A673 (cell line): ENCODE data around the gene RBBP7. TPM values are rescaled to one million over a fixed set of nuclear protein-coding genes. Genes with fewer than 3 reads are reported as not detected.

ENCODE experiments used
- Bru-seq: library from RNA; stranded (reverse); fragments of 400-500 nt; gene quantifications from one replicate; lab custom pipeline; 2021; lab: Mats Ljungman, UMichigan
- BruChase-seq, 2 experiments: library from RNA; stranded (reverse); fragments of 400-500 nt; gene quantifications; one replicate each; lab custom pipeline; 2021; lab: Mats Ljungman, UMichigan
- BruUV-seq: library from RNA; stranded (reverse); fragments of 400-500 nt; replicated peaks from 2 replicates; lab custom pipeline; 2021; lab: Mats Ljungman, UMichigan
- CTCF ChIA-PET: fragments of 300-600 bp; sonication (Branson Sonifier 250); formaldehyde crosslinking; loops from one replicate; lab custom pipeline; 2022; ENCODE audit warnings: antibody characterized with exemption; lab: Charles Lee
- POLR2A ChIA-PET: fragments of 300-600 bp; sonication (Branson Sonifier 250); formaldehyde crosslinking; loops from one replicate; lab custom pipeline; 2022; ENCODE audit warnings: antibody characterized with exemption; ENCODE audit not compliant: low non-redundant PET; lab: Charles Lee
- DNase-seq: peaks from one replicate; pipeline ENCODE4 v3.0.0-alpha.2; 2015; ENCODE audit warnings: low spot score
- H3K27ac ChIP-seq: fragments of 200-600 bp; sonication (generic); 2 replicates; pipeline ENCODE4 v1.5.1; 2016; ENCODE audit warnings: mixed run types, low read depth, mild to moderate bottlenecking, mixed read lengths, antibody characterized with exemption, low read length; ENCODE audit not compliant: poor library complexity, severe bottlenecking
- H3K27me3 ChIP-seq: fragments of 200-600 bp; sonication (generic); replicated peaks from 2 replicates; pipeline ENCODE4 v1.6.1; 2017; ENCODE audit warnings: mixed run types, low read depth, mild to moderate bottlenecking, mixed read lengths, antibody characterized with exemption, low read length; ENCODE audit not compliant: insufficient read depth, poor library complexity
- H3K36me3 ChIP-seq: fragments of 200-600 bp; sonication (generic); 2 replicates; pipeline ENCODE4 v1.6.1; 2016; ENCODE audit warnings: mixed run types, mild to moderate bottlenecking, mixed read lengths, antibody characterized with exemption, low read length; ENCODE audit not compliant: insufficient read depth, poor library complexity, severe bottlenecking
- H3K4me1 ChIP-seq: fragments of 200-600 bp; sonication (generic); 2 replicates; pipeline ENCODE4 v1.6.1; 2017; ENCODE audit warnings: mixed run types, mild to moderate bottlenecking, mixed read lengths, antibody characterized with exemption, low read length; ENCODE audit not compliant: insufficient read depth, poor library complexity, severe bottlenecking
- H3K4me3 ChIP-seq: fragments of 200-600 bp; sonication (generic); 2 replicates; pipeline ENCODE4 v1.5.1; 2016; ENCODE audit warnings: low read depth, mixed run types, mild to moderate bottlenecking, mixed read lengths, low read length; ENCODE audit not compliant: poor library complexity, severe bottlenecking
- H3K9me3 ChIP-seq: fragments of 200-600 bp; sonication (generic); 2 replicates; pipeline ENCODE4 v1.6.1; 2016; ENCODE audit warnings: mixed run types, low read depth, mild to moderate bottlenecking, mixed read lengths, antibody characterized with exemption, low read length; ENCODE audit not compliant: poor library complexity, severe bottlenecking
- CTCF ChIP-seq: fragments of 300-800, 200-600 bp; sonication (generic); conservative IDR thresholded peaks from 2 replicates; pipeline ENCODE4 v1.5.1; 2017; ENCODE audit warnings: low read depth, mild to moderate bottlenecking, antibody characterized with exemption, low read length, moderate library complexity, mixed read lengths
- EZH2 ChIP-seq: fragments of 200-600 bp; sonication (generic); IDR thresholded peaks from 2 replicates; pipeline ENCODE4 v1.6.1; 2017; ENCODE audit warnings: borderline replicate concordance, low read depth, mild to moderate bottlenecking, mixed read lengths, antibody characterized with exemption, low read length; ENCODE audit not compliant: poor library complexity, severe bottlenecking
- intact Hi-C: fragments of 100-400 bp; cut with micrococcal nuclease; formaldehyde crosslinking; loops from one replicate; pipeline ENCODE4 v1.10.0; 2022; ENCODE audit not compliant: unreplicated experiment
- long read RNA-seq: library from polyadenylated mRNA; stranded (forward); transcript quantifications from one replicate; pipeline ENCODE4 v2.0.0, GENCODE V29; 2022
- total RNA-seq: library from RNA; stranded (reverse); gene quantifications from 2 replicates; pipeline ENCODE4 v1.2.3, GENCODE V29; 2021

Gene RBBP7
- 125 and 145 TPM in 2 replicates for total RNA-seq
- Bru-seq, nascent RNA = percentile 88 among the genes with signal in this experiment
- percentile 90 among the genes with signal in this experiment for BruChase-seq, experiment 1, labeled RNA remaining after a 2-hour chase
- BruChase-seq, experiment 2, labeled RNA remaining after a 6-hour chase = percentile 92 among the genes with signal in this experiment
- long read RNA-seq, transcript RBBP7-203 (12 exons, 2,333 nt) = major isoform, 290 of 359 reads
- long read RNA-seq, transcript RBBP7-202 (12 exons, 2,036 nt) = minor isoform, 7 of 359 reads
- long read RNA-seq, transcript RBBP7-204 (12 exons, 1,904 nt) = minor isoform, 12 of 359 reads
- long read RNA-seq, partial matches to known transcripts = 2 of 359 reads
- long read RNA-seq, other reads (novel, unspliced or antisense) = 48 of 359 reads

GRCh38 chrX:16870095-16870861 lies at the start of gene RBBP7:
TSS of gene RBBP7 (minus strand) at chrX:16870362. CDS start at chrX:16870053, 309 bp downstream.
- ChIA-PET CTCF (no interaction called here), POLR2A (no interaction called here)
- peaks cover 14% of the 10 kb centered on the region for H3K36me3 ChIP-seq
- peak within 1 kb of the TSS; percentile 94 for H3K27ac ChIP-seq
- DNase-seq = peak; percentile 96
- TF ChIP-seq EZH2 (no peak), CTCF (no peak)
- intact Hi-C loops = no loop called here
- H3K9me3 ChIP-seq = no peaks in the 10 kb centered on the region
- peaks cover 57% of the 10 kb centered on the region for H3K27me3 ChIP-seq
- BruUV-seq = no TSS peak
- peak within 1 kb of the TSS; percentile 65 for H3K4me3 ChIP-seq
- H3K4me1 ChIP-seq = peaks cover 15% of the 10 kb centered on the region

- no peaks in the 10 kb centered on the region for H3K36me3 ChIP-seq
- TF ChIP-seq EZH2 (no peak), CTCF (no peak)
- no peaks in the 10 kb centered on the region for H3K4me1 ChIP-seq
- ChIA-PET CTCF (no interaction called here), POLR2A (no interaction called here)
- no TSS peak for BruUV-seq
- DNase-seq = no peak
- intact Hi-C loops = no loop called here
- peaks cover 23% of the 10 kb centered on the region for H3K27me3 ChIP-seq
- no peaks in the 10 kb centered on the region for H3K9me3 ChIP-seq
- H3K4me3 ChIP-seq = no peak overlapping the region
- H3K27ac ChIP-seq = no peak overlapping the region
Measured at GRCh38 chrX:16918979-16919378, 48.8 kb upstream of the RBBP7 start.

- Histone ChIP-seq H3K27ac (no peak overlapping the region), H3K36me3 (no peaks in the 10 kb centered on the region), H3K27me3 (peaks cover 23% of the 10 kb centered on the region), H3K4me1 (no peaks in the 10 kb centered on the region), H3K9me3 (no peaks in the 10 kb centered on the region), H3K4me3 (no peak overlapping the region)
- intact Hi-C loops = no loop called here
- POLR2A ChIA-PET = no interaction called here
- no peak for DNase-seq
- TF ChIP-seq CTCF (no peak), EZH2 (no peak)
- CTCF ChIA-PET = no interaction called here
- BruUV-seq = no TSS peak
Measured at GRCh38 chrX:16917120-16917519, 47.0 kb upstream of the RBBP7 start.
